Measurements from ENCODE around the gene SFMBT1. TPM values are rescaled to one million over a fixed set of nuclear protein-coding genes. Genes with fewer than 3 reads are reported as not detected.

SFMBT1 gene
- total RNA-seq, 1 donor from 2014 or later = 34.2 TPM

DNA sequence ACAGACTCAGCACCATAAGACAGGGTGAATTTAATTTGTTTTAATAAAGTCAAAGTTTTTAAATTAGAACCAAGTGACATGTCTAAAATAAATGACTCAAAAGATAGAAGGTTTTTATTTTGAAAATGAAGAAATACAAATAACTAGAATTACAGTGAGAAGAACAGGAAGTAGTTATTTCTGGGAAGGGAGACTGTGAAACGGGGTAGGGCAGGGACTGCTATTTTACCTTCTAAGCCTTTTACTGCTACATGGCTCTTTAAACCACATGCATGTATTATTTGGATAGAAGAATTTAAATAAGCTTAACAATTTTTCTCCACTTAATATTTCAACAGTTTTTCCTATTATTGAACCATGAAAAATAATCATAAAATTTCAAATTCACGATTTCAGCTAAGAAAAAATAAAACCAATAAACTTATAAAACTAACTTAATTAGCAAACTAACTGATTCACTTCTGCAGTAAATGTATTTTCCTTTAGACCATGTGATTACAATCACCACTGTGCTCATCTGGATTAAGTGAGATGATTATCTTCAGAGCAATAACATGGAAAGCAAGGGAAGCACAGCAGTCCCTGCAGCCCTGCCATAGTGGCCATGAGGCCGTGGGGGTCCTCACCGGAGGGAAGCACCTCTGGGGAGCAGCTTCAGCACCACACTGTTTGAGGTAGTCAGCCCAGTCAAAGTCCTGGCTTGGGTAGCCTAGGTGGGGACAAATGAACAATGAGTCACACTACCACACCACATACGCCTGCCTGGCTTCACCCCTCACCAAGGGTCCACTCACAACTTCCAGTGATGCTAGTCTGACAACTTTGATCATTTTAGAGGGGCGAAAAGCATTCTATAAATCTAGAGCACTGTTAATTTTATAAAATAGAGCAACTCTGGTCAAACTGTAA lies 120.2 kb downstream of the SFMBT1 start:
- intact Hi-C loops (cut with micrococcal nuclease) = no loop called here

DNA sequence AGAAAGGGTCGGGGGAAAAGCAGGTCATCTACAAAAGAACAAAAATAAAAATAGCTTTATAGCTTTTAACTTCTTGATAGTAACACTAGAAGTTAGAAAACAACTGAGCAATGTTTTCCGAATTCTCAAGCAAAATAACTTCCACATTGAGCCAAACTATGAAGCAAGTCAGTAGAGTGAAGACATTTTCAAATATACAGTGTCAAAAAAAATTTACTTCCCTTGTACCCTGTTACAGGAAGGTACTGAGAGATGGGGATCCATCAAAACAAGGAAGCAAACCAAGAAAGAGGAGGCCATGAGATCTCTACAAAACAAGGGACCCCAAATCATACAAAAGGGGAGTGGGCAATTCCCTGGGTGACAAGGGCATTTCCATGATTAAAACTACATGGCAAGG lies 121.9 kb downstream of the SFMBT1 start:
- intact Hi-C loops (cut with micrococcal nuclease) = no loop called here

DNA sequence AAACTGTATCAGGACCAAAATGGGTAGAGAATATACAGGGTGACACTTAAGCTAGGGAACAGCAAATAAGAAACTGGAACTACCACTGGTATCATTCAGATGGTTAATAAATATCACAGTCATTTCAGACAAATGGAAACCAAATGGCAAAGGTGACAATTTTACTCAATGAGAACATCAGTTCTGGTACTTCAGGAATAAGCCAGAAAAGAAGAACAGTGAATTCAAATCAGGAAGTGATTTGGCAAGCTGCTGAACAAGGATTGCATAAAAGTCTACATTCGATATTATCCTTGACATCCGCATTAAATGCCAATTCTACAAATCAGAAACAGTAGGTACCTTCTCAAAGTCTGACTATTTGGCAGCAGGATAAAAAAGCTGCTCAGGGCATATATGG lies 125.0 kb downstream of the SFMBT1 start:
- intact Hi-C loops (cut with micrococcal nuclease) = no loop called here

DNA sequence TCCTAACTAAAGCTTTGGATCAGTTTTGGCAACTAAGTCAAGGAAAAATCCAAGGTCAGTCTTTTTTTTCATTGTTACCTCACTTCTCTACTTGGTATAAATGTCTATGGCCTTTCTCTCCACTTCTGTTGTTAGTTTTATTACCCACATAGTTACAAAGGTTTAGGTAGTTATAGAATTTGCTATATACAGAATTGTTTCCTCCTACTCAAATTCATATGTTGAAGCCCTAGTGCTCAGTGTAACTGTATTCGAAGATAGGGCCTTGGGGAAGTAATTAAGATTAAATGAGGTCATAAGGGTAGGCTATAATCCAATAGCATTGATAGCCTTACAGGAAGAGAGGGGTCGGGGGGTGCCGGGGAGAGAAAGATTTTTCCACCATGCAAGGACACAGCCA lies 128.8 kb downstream of the SFMBT1 start:
- intact Hi-C loops (cut with micrococcal nuclease) = no loop called here

DNA sequence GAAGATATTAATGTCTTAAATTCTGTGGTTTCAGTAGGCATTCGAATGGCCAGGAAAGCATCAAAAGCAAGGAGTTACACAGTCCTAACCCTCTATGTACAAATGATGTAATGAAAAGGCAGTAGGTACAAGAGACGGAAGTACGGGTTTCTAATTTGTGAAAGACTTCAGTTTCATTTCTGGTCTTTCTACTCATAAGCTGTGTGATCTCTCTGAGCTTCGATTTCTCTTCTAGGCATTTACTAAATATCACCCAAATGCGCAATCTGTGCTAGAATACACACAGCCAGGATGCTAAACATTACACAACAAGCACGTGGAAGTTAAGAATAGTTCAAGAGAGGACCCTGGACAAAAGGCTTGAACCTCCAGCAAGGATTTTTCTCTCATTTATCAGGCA lies 130.6 kb downstream of the SFMBT1 start:
- intact Hi-C loops (cut with micrococcal nuclease) = no loop called here

DNA sequence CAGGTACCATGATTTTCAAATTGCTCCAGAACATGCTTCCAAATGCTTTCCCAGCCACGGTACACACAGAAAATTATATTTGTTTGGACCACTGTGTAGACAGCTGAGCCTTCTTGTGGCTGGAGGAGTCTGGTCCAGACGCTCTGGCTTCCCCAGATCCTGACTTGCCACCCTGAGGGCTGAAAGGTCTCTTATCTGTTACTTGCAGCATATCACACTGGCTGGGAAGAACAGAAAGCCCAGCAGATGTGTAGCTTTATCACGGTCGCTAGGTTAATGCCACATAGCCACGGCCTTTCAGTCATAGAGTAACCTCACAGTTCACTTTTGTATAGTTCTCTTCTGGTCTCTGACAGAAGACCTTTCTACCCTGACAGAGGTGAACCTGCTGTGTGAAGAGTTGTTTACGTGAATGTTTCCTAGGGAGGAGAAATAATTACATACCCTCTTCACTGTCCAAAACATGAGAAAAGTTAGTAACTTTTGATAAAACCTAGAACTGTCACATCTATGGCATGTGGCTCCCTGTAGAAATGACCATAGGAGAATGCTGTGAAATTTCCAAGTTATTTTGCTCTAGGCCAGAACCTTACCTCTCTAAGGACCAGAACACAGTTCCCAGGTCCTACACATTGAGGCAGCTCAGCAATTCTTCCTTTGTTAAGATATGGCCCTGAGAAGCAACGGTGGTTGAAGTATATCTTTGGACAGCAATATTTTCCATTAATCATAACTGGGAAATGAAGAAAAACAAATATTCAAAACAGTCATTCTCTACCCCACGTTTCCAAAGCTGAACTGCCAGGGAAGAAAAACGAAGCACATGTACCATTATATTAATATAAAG lies 132.8 kb downstream of the SFMBT1 start:
- intact Hi-C loops (cut with micrococcal nuclease) = no loop called here

DNA sequence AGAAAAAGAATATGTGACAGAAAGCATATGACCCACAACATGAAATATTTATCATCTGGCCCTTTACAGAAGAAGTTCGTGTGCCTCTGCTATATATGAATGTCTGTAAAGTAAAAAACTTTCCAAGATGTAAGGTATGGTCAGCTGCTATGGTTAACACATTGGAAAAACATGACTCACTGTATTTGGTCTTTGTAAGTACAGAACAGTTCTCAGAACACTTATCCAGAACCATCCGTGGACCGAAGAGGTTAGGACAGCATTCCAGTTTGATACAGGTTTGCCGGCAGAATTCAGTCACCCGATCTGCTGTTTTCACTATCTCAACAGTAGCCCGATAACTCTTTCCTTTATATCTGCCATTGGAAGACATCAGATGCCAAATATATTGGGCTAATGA lies 135.1 kb downstream of the SFMBT1 start:
- intact Hi-C loops (cut with micrococcal nuclease) = no loop called here

DNA sequence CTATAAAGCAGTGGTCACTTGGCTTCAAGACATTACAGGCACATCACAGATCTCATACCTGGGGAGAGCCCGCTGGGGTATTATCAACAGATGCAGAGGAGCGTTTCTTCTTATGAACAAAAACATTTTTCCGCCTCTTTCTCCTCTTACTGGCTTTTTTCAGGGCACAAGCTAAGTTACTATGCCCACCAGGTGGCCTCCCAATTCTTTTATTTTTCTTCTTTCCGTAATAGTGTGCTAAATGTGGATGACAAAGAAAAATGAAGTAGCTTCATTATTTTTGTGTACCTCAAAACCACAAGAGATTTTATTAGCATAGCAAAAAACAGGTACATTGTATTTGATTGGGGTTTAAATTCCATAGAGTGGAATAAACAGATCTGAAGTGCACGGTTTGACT lies 138.4 kb downstream of the SFMBT1 start:
- intact Hi-C loops (cut with micrococcal nuclease) = no loop called here

DNA sequence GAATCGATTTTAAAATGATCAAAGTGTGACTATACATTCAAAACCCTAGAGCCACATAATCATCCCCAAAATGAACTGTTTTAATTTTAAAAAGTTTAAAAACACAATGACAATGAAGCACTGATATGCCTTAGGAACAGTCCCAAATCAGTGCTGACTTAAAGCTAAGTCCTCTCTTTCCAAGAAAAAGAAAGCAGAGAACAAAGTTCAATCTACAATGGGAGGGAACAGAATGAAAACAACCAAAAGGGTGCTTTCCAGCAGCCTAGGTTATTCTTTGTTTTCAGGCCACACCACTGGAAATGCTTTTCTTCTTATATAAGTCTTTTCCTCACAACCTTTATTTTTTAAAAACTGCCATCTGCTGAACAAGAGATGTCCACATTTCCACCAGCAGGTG lies 141.3 kb downstream of the SFMBT1 start:
- intact Hi-C loops (cut with micrococcal nuclease) = no loop called here

DNA sequence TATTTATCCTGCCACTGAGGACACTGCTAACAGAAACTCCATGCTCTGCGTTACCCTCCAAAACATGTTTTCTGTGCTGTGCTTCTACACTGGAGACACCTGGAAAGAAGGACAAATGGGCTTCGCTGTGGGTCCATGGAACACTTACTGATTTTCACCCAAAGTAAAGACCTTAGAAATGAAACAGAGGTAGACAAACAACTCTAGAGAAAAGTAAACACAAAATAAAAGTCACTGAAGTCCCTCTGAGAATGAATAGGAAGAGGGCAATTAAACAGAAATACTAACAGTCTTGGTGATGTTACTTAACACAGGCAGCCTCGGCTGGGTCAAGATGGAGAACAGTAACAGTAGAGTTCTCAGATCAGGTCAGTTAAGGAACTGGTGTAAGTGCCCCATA lies 141.9 kb downstream of the SFMBT1 start:
- intact Hi-C loops (cut with micrococcal nuclease) = no loop called here

DNA sequence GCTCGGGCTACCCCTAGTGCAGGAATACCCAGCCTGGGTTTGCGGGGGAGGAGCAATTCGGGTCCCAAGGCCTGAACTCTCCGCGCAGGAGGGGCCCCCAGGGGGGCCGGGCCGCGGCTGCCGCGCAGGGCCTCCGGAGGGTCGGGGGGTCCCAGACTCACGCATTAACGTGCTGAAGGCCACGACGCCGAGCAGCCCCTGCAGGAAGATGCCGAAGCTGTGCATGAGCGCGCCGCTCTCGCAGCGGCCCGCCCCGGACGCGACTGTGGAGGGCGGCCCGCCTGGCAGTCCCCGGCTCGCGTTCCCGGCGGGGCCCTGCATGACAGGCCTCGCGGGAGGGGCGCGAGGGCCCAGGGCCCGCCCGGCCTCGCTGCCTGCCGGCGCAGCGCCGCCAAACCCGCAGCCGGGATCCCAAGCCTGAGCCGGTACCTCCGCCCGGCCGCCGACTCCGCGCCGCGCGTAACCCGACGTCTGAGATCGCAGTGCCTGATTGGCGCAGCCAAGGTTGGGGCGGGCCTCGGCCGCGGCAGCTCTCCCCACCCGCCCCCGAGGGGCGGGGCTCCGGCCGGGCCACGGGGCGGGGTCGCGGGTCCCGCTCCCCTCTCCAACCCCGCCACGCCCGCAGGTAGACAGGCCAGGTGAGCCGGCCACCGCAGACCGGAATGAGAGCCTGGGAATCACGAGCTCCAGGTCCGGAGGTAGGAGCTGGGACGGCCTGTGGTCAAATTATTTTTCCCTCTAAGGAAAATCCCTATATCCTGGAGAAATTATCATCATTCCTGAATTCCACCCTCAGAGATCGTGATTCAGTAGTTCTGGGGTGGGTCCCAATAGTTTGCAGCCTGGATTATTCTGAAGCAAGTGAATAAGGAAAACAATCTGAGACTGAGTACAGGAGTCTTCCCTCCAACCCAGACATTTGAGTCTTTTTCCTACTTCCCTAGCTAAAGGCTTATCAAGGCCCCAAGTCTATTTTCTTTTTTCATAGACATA lies 148.4 kb downstream of the SFMBT1 start, which contains the start of gene STIMATE:
STIMATE (minus strand) TSS at position 419 of the 993 bp plus-strand sequence; CDS start at position 321, 98 bp downstream.
- intact Hi-C loops (cut with micrococcal nuclease) = loop anchor here (1.0 to 10.0 kb wide), 12 partner anchors 127 to 995 kb away; partner anchors contain the start of genes DCP1A, GLT8D1, NEK4 and PBRM1

DNA sequence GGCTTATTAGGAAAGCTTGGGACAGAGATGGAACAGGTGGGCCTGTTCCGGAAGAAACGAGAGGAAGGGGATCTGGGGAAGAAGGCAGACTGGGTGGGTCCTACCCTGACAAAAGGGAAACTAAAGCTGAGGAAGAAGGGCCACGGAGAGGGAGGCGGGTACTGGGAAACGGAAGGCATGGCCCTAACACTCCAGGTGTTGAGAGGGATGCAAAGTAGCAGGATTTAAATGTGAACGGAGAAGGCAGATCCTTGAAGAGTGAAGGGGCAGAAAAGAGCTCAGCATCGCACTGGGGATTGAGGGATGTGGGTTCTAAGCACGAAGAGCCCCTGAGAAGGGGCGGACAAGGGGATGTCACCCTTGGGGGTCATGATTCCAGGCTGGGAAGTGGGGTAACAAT lies 149.3 kb downstream of the SFMBT1 start:
- intact Hi-C loops (cut with micrococcal nuclease) = loop anchor here (1.0 to 10.0 kb wide), 12 partner anchors 126 to 996 kb away; partner anchors contain the start of genes DCP1A, GLT8D1, NEK4 and PBRM1

DNA sequence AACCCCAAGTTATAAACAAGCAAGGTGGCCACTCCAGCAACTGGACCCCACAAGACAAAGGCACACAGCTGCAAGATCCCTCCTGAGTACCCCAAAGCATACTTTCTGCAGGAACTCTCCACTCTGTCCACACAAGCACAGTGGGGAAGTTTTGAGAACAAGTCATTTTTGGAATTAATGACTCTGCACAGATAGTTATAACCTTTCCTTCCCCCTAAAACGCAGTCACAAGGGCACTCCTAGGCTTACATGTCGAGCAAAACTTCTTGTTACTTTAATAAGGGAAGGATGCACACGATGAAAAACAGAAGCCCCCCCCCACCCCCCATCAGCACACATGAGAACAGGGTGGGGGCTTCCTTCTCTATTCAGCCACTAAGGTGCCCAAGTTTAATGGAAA lies 149.7 kb downstream of the SFMBT1 start:
- intact Hi-C loops (cut with micrococcal nuclease) = loop anchor here (2.0 to 10.0 kb wide), 7 partner anchors 125 to 996 kb away; partner anchors contain the start of genes DCP1A, NEK4, PRKCD and SELENOK

DNA sequence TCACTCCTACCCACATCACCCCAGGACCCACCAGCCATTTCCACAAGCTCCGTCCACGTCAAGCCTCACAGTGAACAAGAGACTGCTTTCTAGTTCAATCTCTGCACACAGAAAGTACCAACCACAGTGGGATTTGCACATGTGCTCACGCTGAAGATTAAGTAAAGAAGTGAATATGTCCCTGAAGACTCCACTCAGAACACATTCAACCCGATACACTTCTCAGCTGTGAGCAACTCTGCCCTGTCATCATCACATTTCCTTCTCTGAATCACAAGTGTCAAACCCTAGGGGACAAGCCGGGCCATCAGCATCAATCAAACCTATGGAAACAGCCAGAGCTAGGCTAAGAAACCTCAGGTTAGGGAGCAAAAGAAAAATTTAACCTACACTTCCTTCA lies 150.5 kb downstream of the SFMBT1 start:
- intact Hi-C loops (cut with micrococcal nuclease) = loop anchor here (5.0 to 10.0 kb wide), 5 partner anchors 267 to 997 kb away; partner anchors contain the start of genes DCP1A, PRKCD, SELENOK and TKT

DNA sequence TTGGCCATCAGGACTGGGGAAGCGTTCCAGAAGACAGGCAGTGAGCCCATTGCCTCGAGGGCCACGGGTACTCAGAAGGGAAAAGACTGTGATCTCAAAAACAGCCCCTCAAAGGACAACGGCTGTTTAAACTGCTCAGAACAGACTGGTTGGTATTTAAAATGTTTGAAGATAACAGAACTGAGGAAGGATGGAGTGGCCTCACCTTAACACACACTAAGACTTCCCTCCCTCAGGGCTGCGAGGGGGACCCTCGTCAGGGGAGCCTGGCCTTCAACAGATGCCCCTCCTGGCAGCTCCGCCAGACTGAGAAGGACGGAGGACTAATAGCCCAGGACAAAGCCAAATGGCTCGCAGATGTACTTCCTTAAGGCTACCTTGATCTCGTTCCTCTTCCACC lies 151.1 kb downstream of the SFMBT1 start:
- intact Hi-C loops (cut with micrococcal nuclease) = loop anchor here (5.0 to 10.0 kb wide), 5 partner anchors 268 to 998 kb away; partner anchors contain the start of genes DCP1A, PRKCD, SELENOK and TKT

DNA sequence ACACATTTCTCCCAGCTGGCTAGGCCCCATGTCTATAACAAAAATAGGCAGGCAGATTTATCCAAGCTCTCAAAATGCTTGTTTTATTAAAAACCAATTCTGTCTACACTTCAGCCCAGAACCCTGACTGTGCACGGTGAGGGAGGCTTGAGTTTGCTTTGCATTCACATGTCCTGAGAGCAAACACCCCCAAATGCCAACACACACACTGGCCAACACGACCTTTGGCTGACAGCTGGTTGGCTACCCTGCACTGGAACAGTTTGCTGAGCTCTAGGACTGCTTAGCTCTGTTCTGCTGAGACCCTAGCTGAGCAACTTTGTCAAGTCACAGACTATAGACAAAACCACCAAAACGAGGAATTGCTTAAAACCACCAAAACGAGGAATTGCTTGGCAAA lies 152.2 kb downstream of the SFMBT1 start:
- intact Hi-C loops (cut with micrococcal nuclease) = loop anchor here (10.0 kb wide), 1 partner anchor 451 kb away; the partner anchor contains the start of gene DCP1A

DNA sequence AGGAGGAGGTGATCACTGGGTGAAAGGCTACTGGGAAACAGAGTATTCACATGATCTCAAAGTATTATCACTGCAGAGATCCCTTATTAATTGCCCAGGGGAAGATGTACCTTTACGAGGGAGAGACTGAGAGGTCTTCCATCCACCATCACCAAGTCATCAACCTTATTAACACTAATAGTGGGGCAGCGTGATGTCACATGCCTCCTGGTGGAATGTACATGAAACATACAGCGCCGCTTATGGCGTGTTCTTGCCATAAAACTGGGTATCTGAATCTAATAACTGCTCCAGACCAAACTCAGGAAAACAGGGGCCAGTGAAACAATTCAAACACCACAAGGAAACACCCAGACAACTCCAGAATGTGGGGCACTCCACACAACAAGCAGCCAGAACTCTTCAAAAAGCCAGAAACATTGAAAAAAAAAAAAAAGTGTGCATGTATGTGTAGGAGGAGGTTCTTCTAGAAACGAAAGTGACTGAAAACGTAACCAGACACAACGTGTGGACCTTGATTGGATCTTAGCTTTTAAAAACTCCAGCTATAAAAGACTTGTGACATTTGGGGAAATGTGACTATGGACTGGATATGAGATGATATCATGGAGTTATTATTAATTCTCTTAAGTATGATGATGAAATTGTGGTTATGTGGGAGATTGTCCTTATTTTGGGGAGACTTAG lies 153.1 kb downstream of the SFMBT1 start:
- intact Hi-C loops (cut with micrococcal nuclease) = loop anchor here (10.0 kb wide), 1 partner anchor 452 kb away; the partner anchor contains the start of gene DCP1A

DNA sequence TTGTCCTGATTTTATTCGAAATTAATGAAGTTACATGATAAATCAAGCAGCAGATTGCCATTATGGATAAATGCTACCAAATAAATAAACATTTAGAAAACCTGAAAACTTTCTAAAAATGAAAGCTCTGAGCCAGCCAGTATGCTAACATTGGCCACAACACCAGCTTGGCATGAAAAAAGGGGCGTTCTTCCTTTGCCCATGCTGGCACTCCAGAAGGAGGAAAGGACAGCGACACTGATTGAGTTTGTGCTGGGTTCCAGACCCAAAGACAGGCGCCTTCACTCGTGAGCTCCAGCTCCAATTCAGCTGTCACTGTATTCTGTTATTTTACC lies 153.6 kb downstream of the SFMBT1 start:
- intact Hi-C loops (cut with micrococcal nuclease) = loop anchor here (10.0 kb wide), 1 partner anchor 453 kb away; the partner anchor contains the start of gene DCP1A

DNA sequence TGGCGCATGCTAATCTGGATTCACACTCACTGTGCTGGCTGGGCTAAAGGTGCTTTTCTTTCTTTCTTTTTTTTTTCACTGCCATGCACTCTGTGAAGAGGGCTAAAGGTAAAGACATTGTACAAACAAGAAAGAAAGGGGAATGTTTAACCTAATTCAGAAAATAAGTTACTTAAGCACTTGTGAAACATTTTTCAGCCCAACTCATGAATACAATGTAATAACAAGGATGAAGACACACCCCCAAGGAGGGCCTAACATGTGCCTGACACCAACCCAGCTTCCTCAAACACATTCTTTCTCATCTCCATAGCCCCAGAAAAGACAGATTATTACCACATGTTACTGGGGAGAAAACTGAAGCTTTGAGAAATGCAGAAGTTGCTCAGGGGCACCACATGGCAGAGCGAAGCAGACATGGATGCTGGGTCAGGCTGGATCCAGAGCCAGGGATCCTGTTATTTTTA lies 154.2 kb downstream of the SFMBT1 start:
- intact Hi-C loops (cut with micrococcal nuclease) = loop anchor here (10.0 kb wide), 1 partner anchor 453 kb away; the partner anchor contains the start of gene DCP1A

Measured in T-helper 1 cell treated with Interleukin-12 subunit alpha and Interleukin-12 subunit beta and Interleukin-4 antibody, amounts not matched to agents 30 ng/mL and 1 ng/mL, for 36 hours (primary cell).